Endothelial cell of umbilical vein (primary cell): ENCODE data around the gene L3MBTL2. TPM values are rescaled to one million over a fixed set of nuclear protein-coding genes. Genes with fewer than 3 reads are reported as not detected.

Source experiments
- BruUV-seq: library from RNA; stranded (reverse); fragments of 400-500 nt; replicated peaks from 2 replicates; lab custom pipeline; 2021; lab: Mats Ljungman, UMichigan
- CTCF ChIA-PET: fragments of 300-600, 350-600 bp; sonication (Branson Sonifier 250); formaldehyde crosslinking; loops from one replicate; lab custom pipeline; 2021; ENCODE audit warnings: antibody characterized with exemption, inconsistent platforms; lab: Charles Lee
- POLR2A ChIA-PET: fragments of 300-600, 350-600 bp; sonication (Branson Sonifier 250); formaldehyde crosslinking; loops from one replicate; lab custom pipeline; 2021; ENCODE audit warnings: antibody characterized with exemption, inconsistent platforms; lab: Charles Lee
- DNase-seq: peaks from one replicate; pipeline ENCODE4 v3.0.0-alpha.2; 2011; ENCODE audit warnings: low read depth, low spot score
- FAIRE-seq: peaks from 2 replicates; lab custom pipeline; 2011; peaks lifted over from hg19 to GRCh38; lab: Jason Lieb, UNC
- H2AFZ ChIP-seq: 2 replicates; pipeline ENCODE4 v1.6.0; 2012; ENCODE audit warnings: low read depth, low read length, control low read depth, inconsistent platforms
- H3K27ac ChIP-seq: 2 replicates; pipeline ENCODE4 v1.5.1; 2011; ENCODE audit warnings: low read depth, mild to moderate bottlenecking, control low read depth, low read length, moderate library complexity; ENCODE audit not compliant: insufficient read depth
- H3K27me3 ChIP-seq, 2 experiments: 2 replicates each; pipeline versions ENCODE4 v1.6.0 to v1.6.1; 2011; ENCODE audit warnings: low read length in 2 of 2, mixed read lengths in 1 of 2; ENCODE audit not compliant: control insufficient read depth in 2 of 2, insufficient read depth in 2 of 2
- H3K36me3 ChIP-seq, 2 experiments: 2 replicates in 1 of 2; 3 replicates in 1 of 2; pipeline ENCODE4 v1.5.1; 2011; ENCODE audit warnings: low read length in 2 of 2, mild to moderate bottlenecking in 1 of 2, moderate library complexity in 1 of 2; ENCODE audit not compliant: control insufficient read depth in 2 of 2, insufficient read depth in 2 of 2; ENCODE audit errors: extremely low read depth in 1 of 2
- H3K4me1 ChIP-seq: 3 replicates; pipeline ENCODE4 v1.5.1; 2011; ENCODE audit warnings: mild to moderate bottlenecking, low read length; ENCODE audit not compliant: control insufficient read depth, insufficient read depth; ENCODE audit errors: extremely low read depth
- H3K4me2 ChIP-seq: 2 replicates; pipeline ENCODE4 v1.6.1; 2011; ENCODE audit warnings: low read length, control low read depth, mixed read lengths; ENCODE audit not compliant: insufficient read depth
- H3K4me3 ChIP-seq, 3 experiments: fragments of 200-600 bp in 1 of 3; sonication (generic), shearing (Covaris generic) in 1 of 3; replicated peaks in 1 of 3; 2 replicates each; pipeline ENCODE4 v1.5.1; 2011 to 2016; ENCODE audit warnings: control low read depth in 3 of 3, low read length in 3 of 3, mild to moderate bottlenecking in 2 of 3, inconsistent platforms in 1 of 3, low read depth in 1 of 3, moderate library complexity in 1 of 3; ENCODE audit not compliant: insufficient read depth in 1 of 3
- H3K79me2 ChIP-seq: 2 replicates; pipeline ENCODE4 v1.6.0; 2012; ENCODE audit warnings: low read length, inconsistent platforms; ENCODE audit not compliant: control insufficient read depth, insufficient read depth
- H3K9ac ChIP-seq: replicated peaks from 2 replicates; pipeline ENCODE3; 2011; ENCODE audit warnings: low read length, control low read depth; ENCODE audit not compliant: insufficient read depth; ENCODE audit errors: extremely low read depth
- H3K9me1 ChIP-seq: replicated peaks from 3 replicates; pipeline ENCODE4 v1.6.0; 2011; ENCODE audit warnings: mild to moderate bottlenecking, low read length; ENCODE audit not compliant: control insufficient read depth, insufficient read depth; ENCODE audit errors: extremely low read depth
- H3K9me3 ChIP-seq: replicated peaks from 2 replicates; pipeline ENCODE4 v1.5.1; 2012; ENCODE audit warnings: low read length, inconsistent platforms; ENCODE audit not compliant: control insufficient read depth, insufficient read depth
- H4K20me1 ChIP-seq: replicated peaks from 2 replicates; pipeline ENCODE3; 2011; ENCODE audit warnings: mild to moderate bottlenecking, low read length; ENCODE audit not compliant: control insufficient read depth, insufficient read depth; ENCODE audit errors: extremely low read depth
- EZH2 ChIP-seq: IDR thresholded peaks from 2 replicates; pipeline ENCODE4 v1.6.1; 2012; ENCODE audit warnings: borderline replicate concordance, low read depth, mild to moderate bottlenecking, moderate library complexity, low read length, inconsistent platforms; ENCODE audit not compliant: severe bottlenecking
- FOS ChIP-seq: IDR thresholded peaks from 2 replicates; pipeline ENCODE4 v1.6.1; 2011; ENCODE audit warnings: mild to moderate bottlenecking, low read length, moderate library complexity, borderline replicate concordance; ENCODE audit not compliant: insufficient read depth
- GATA2 ChIP-seq: IDR thresholded peaks from 2 replicates; pipeline ENCODE4 v1.7.0; 2011; ENCODE audit warnings: low read depth, mild to moderate bottlenecking, moderate library complexity, mixed read lengths, low read length; ENCODE audit not compliant: insufficient read length, insufficient read depth
- JUN ChIP-seq: IDR thresholded peaks from 2 replicates; pipeline ENCODE4 v1.6.1; 2011; ENCODE audit warnings: borderline replicate concordance, low read depth; ENCODE audit not compliant: insufficient read length, insufficient read depth
- MYC ChIP-seq: IDR thresholded peaks from one replicate; pipeline ENCODE4 v1.6.1; 2011; ENCODE audit warnings: mild to moderate bottlenecking, low read depth, low read length
- POLR2A ChIP-seq: IDR thresholded peaks from 2 replicates; pipeline ENCODE4 v1.6.1; 2012; ENCODE audit warnings: low read depth, mild to moderate bottlenecking, control low read depth, low read length
- POLR2AphosphoS5 ChIP-seq: IDR thresholded peaks from 2 replicates; pipeline ENCODE4 v1.6.1; 2012; ENCODE audit warnings: low read depth, mild to moderate bottlenecking, control low read depth, low read length, moderate library complexity; ENCODE audit not compliant: insufficient read depth
- dilution Hi-C: fragments of 300-500 bp; cut with MboI; formaldehyde crosslinking; loops from one replicate; pipeline ENCODE4 v1.15.0; 2019; ENCODE audit warnings: low sequenced_read_pairs; ENCODE audit not compliant: extremely low pct_ligation_motif_present
- intact Hi-C: fragments of 100-400 bp; cut with micrococcal nuclease; formaldehyde crosslinking; loops from one replicate; pipeline ENCODE4 v1.10.0; 2022
- polyA plus RNA-seq, 4 experiments: library from polyadenylated mRNA; depleted of rRNA in 3 of 4; stranded (reverse) in 3 of 4; unstranded in 1 of 4; fragments of >200 nt; gene quantifications; 2 replicates each; pipeline versions ENCODE4 v1.2.1 to v1.2.3, GENCODE V29; 2011 to 2012; ENCODE audit warnings: missing spikeins in 1 of 4
- total RNA-seq: library from RNA; stranded (reverse); gene quantifications from 2 replicates; pipeline ENCODE4 v1.2.3, GENCODE V29; 2021
- TF ChIP-seq, protein P1 (sequence below): IDR thresholded peaks from 2 replicates; pipeline ENCODE4 v1.6.1; 2011; ENCODE audit not compliant: insufficient read depth, insufficient read length
- TF ChIP-seq, protein P2 (sequence below), 2 donors: IDR thresholded peaks; 1 replicate in 1 of 2; 2 replicates in 1 of 2; pipeline ENCODE4 v1.5.1; 2011; ENCODE audit warnings: low read length in 2 of 2, mild to moderate bottlenecking in 2 of 2, moderate library complexity in 2 of 2, control low read depth in 1 of 2, inconsistent platforms in 1 of 2, low read depth in 1 of 2; ENCODE audit not compliant: insufficient read depth in 1 of 2; ENCODE audit errors: extremely low read depth in 1 of 2

The L3MBTL2 gene
- total and polyA plus RNA-seq, 2 donors (not counting 3 experiments of a cell fraction or from before 2014, with no cell fraction given): 28.2 to 34.9 TPM

GRCh38 chr22:41238570-41239442 is 33.7 kb downstream of the L3MBTL2 start:
- Histone ChIP-seq H3K9ac (no peak overlapping the region), H3K9me1 (no peaks in the 10 kb centered on the region), H3K4me2 (no peak overlapping the region), H3K36me3 (no peaks in the 10 kb centered on the region), H3K27ac (no peak overlapping the region), H3K27me3 (no peaks in the 10 kb centered on the region), H2AFZ (peak overlapping the region; percentile 67), H3K9me3 (no peaks in the 10 kb centered on the region), H3K4me3 (no peak overlapping the region), H3K79me2 (no peaks in the 10 kb centered on the region), H3K4me1 (peaks cover 5% of the 10 kb centered on the region), H4K20me1 (no peaks in the 10 kb centered on the region)
- BruUV-seq: no TSS peak
- dilution Hi-C loops (no loop called here), intact Hi-C loops (loop anchor here (10.0 kb wide), 1 partner anchor 314 kb away; no protein-coding TSS in a partner anchor)
- FAIRE-seq (no peak), DNase-seq (no peak)
- TF ChIP-seq POLR2A: no peak
- no peak for TF ChIP-seq POLR2AphosphoS5
- TF ChIP-seq, protein P1, sequence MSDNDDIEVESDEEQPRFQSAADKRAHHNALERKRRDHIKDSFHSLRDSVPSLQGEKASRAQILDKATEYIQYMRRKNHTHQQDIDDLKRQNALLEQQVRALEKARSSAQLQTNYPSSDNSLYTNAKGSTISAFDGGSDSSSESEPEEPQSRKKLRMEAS: no peak
- TF ChIP-seq, protein P2, sequence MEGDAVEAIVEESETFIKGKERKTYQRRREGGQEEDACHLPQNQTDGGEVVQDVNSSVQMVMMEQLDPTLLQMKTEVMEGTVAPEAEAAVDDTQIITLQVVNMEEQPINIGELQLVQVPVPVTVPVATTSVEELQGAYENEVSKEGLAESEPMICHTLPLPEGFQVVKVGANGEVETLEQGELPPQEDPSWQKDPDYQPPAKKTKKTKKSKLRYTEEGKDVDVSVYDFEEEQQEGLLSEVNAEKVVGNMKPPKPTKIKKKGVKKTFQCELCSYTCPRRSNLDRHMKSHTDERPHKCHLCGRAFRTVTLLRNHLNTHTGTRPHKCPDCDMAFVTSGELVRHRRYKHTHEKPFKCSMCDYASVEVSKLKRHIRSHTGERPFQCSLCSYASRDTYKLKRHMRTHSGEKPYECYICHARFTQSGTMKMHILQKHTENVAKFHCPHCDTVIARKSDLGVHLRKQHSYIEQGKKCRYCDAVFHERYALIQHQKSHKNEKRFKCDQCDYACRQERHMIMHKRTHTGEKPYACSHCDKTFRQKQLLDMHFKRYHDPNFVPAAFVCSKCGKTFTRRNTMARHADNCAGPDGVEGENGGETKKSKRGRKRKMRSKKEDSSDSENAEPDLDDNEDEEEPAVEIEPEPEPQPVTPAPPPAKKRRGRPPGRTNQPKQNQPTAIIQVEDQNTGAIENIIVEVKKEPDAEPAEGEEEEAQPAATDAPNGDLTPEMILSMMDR (IDR thresholded peaks at IDR 0.05; ENCODE audit: extremely low read depth in 1 of 2, insufficient read depth in 1 of 2, low read depth in 1 of 2, low read length in 2 of 2): no peak
- TF ChIP-seq MYC: no peak
- no peak for TF ChIP-seq JUN
- TF ChIP-seq FOS: no peak
- TF ChIP-seq EZH2: no peak
- no peak for TF ChIP-seq GATA2
- ChIA-PET CTCF (interaction anchor here (1.3 to 5.1 kb wide), 5 partner anchors 9 to 317 kb away, joined by 4 to 43 read pairs (median 13); no protein-coding TSS in a partner anchor), POLR2A (interaction anchor here (1.2 kb wide), 1 partner anchor 42 kb away, joined by 3 read pairs; no protein-coding TSS in a partner anchor)
